Hematopoietic multipotent progenitor cell treated with erythropoietin and hydrocortisone succinate and interleukin-3 and kit ligand, for 4 days (in vitro differentiated cells): ENCODE results near the gene KCTD16.
A peak's percentile ranks its signal among the peaks of the same experiment; 100 is the strongest.

Source experiments
- DNase-seq: peaks from one replicate; pipeline ENCODE4 v3.0.0-alpha.2; 2015

Gene KCTD16

DNA sequence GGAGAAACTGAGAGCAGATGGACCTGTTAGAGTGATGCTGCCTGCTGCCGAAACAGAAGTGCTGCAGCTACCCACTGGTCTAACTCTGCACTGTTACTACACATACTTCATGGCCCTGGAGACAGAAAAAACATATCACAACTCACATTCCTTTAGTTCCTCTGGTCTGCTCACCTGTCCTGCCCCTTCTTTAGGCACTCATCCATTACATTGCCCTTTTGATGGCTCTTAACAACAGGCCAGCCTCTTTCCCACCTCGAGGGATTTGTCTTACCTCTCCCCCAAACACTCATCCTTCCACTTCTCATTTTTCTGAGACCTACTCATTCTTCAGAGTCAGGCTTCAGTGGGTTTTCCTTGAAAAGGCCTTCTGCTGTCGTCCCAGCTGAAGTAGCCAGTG, 49.2 kb downstream of the KCTD16 start:
- no peak for DNase-seq

DNA sequence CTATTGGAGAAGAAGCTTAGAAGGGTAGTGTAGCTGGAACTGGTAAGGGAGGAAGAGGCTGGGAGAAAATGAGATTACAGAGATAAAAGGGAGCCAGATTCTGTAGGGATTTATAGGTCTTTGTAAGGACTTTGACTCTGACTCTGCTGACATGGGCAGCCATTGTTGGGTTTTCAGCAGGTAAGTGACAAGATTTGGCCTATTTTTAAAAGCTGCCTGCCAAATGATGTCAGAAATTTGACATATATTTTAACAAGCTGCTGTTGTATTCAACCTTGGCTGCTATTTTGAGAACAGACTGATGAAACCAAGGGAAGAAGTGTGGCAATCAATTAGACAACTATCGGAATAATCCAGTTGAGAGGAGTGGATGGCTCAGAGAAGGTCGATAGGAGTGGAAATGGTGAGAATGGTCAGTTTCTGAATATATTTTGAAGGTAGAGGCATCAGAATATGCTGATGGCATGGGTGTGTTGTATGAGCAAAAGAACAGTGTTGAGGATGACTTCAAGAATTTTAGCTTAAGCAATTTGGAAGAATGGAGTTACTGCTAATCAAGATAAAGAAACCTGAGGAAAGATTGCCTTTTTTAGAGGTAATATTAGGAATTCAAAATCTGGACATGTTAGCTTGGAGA, 56.8 kb downstream of the KCTD16 start:
- no peak for DNase-seq

DNA sequence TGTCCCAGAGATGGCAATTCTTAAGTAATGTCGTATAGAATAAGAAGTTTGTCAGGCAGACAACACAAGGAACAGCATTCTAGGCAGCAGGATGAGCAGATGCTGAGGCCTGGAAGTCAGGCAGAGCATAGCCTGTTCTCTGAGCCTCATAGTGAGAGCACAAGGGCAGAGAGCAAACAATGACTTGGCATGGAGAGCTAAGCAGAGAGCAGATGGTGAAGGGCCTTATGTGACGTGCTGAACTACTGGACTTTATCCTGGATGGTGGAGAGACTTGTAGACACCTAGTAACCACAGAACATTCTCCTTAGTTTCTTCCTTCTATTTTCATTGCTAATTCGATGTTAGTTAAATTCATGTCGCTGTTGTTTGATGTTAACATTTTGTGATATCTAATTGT, 60.1 kb downstream of the KCTD16 start:
- DNase-seq: no peak

DNA sequence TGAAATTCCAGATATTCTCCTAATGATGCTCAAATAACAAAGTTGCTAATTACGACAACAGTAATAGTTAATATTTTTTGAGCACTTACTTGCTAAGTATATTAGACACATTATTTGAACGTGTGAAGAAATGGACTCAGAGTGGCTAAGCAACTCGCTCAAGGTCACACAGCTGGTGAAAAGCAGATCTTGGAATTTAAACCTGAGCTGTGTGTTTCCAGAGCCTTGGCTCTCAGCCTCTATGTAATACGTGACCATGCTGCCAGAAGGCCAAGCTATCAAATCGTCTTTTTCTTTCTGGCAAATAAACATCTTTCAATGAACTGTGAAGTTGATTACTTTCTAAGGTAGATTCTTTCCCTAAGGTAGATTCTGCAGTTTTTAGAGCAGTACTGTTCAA, 61.6 kb downstream of the KCTD16 start:
- no peak for DNase-seq

DNA sequence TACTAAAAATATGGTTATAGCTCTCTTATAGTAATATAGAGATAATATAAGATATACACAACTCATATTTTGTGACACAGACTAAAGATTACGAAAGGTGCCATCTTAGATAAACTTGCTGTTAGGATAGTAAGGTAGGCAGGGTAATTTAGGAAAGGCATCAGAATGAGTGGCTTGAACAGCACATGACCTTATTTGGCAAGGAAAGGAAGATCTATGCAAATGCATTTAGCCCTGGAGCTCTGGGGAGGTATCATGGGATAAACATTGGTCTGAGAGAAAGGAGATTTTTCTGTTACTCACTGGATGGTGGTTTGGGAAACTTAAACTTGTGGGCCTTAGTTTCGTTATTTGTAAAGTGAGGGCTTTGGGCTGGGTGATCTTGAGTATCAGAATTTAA, 65.8 kb downstream of the KCTD16 start:
- DNase-seq: no peak

DNA sequence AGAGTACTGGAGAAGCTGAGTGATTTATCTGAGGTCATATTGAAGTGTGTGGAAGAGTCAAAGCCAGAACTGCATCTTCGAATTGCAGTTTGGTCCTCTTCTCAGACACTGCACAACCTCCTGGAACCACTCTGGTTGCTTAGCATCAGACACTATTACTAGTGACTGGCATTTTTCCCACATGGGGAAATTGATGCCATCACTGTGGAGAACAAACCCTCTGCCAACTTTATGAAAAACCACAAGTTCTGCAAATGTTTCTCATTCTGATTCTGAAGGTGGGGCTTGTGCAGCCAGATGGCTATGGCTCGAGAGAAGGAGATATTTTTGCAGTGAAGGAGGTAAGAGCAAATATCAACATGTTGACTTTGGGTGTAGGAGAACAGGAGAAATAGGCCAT, 67.2 kb downstream of the KCTD16 start:
- peak; percentile 48 for DNase-seq

DNA sequence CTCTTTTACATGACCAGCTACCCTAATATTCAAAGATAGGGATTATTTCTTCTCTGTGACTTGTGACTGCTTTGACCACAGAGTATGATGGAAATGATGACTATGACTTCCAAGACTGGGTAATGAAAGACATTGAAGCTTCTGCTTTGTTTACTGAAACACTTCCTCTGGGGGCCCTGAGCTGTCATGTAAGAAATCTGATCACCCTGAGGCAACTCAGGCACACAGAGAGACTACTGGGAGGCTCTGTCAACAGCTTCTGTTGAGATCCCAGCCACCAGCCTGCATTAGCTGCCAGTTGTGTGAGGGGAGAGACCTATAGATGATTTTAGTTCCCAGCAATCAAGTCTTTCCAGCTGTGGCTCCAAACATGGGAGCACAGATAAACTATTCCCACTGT, 76.5 kb downstream of the KCTD16 start:
- no peak for DNase-seq

DNA sequence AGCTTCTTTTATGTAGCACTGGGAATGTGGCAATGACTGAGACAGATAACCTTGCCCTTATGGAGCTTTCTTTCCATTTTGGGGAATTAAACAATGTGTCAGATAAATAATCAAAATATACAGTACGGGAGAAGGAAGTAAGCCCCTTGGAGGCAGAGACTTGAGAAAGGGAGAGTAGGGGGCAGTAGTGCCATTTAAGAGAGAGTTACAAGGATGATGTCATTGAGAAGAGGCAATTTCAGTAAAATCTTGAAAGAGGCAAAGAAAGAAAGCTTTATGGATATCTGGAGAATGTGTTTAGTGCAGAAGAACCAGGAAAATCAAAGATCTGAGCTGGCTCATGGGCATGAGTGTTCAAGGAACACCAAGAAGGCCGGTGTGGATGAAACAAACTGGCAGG, 77.3 kb downstream of the KCTD16 start:
- DNase-seq: no peak

DNA sequence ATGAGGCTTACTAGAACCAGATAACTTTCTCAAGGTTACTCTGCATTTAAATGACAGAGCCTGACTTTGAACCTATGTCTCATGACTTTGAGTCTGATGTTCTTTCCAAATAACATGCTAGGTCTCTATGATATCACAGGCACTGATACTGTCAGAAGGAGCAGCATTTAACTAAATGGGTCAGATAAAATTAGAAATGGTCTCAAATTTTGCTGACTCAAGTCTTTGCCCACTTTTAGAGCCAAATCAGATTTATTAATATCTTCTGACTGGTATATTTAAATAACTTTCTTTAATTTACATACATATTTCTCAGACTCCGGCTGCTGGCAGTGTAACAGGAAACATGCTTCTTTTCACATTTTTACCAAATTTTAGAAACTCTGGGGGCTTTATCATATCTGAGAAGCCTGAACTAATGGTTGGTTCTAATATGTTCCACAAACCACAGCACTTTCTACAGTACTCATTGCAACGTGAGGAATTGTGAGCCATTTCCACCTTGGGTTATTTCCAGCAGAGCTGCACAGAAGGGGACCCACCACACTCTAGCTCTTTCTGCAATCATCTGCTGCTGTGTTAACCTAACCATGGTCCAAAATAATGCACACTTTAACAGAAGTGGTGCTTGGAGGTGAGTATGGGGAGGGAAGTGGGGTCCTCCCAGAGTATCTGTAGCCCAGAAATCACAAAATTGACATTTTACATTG, 79.2 kb downstream of the KCTD16 start:
- no peak for DNase-seq

DNA sequence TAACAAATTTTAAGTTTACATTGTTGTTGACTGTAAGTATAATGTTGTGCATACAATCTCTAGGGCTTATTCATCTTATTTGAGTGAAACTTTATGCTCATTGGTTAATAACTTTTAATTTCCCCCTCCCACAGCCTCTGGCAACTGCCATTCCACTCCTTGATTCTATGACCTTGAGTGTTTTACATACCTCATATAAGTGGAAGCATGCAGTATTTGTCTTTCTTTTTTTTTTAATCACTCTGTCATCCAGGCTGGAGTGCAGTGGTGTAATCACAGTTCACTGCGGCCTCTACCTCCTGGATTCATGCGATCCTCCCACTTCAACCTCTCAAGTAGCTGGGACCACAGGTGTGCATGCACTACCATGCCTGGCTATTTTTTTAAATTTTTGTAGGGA, 83.9 kb downstream of the KCTD16 start:
- no peak for DNase-seq

DNA sequence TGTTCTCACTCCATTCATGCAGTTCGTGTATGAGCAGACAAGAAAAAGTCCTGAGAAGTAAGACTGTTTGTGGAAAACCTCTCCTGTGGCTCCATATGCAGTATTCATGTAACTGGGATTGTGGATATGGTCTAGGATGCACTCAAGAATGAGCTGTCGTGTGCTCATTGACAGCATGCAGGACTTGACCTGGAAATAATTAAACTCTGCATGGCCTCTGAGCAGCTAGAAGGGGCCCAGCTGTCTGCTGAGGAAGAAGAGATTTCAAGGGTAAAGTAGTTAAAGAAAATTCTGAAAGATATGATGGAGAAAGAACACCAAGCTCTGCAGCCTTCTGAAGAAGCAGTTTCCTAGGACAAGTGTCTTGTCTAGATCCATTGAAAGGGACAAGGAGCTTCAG, 89.4 kb downstream of the KCTD16 start:
- DNase-seq: no peak

DNA sequence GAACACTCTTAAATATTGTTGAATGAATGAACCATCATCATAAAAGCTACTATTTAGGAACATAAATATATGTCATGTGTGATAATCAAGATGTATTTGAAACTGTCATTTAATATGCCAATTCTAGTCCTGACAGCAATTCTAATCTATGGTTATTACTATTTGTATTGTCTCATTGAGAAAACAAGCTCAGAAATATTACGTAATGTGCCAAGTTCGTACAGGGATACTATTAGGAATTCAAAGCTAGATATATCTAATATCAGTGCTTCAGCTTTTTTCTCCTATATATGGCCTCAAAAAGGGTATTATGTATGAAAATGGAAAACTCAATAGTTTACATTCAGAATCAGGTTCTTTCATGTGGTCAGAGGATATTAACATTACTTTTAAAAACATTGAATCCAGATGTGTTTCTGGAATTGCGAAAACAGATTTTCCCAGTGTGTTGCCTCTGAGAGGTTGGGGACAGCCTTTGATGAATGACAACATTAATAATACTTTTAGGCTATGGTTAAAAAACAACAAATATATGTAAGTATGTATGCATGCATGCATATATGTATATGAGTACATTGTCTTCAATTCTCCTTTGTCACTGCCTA, 95.1 kb downstream of the KCTD16 start:
- DNase-seq: no peak

DNA sequence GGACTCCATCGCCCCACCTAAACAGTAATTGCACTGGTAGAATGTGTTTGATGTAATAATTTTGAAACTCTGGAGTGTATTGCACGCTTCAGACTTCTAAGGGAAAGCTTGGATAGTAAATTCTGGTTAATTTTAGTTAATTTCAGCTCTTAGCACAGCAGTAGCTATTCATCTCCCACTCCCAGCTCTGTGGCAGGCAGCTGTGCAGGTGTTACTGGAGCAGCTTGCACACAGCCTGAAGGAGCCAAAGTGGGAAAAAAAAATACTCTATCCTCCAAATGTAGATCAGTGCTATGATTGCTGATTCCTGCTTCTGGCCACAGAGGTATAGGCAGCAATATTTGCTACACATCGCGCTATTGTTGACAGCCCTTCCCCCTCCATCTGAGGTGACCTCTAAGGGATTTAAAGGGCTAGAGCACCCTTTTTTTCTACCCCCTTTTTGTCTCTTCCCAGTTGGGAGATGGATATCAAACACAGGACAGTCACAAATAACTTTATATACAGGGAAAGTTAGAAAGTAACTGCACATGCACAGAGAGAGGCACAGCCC, 97.4 kb downstream of the KCTD16 start:
- no peak for DNase-seq

DNA sequence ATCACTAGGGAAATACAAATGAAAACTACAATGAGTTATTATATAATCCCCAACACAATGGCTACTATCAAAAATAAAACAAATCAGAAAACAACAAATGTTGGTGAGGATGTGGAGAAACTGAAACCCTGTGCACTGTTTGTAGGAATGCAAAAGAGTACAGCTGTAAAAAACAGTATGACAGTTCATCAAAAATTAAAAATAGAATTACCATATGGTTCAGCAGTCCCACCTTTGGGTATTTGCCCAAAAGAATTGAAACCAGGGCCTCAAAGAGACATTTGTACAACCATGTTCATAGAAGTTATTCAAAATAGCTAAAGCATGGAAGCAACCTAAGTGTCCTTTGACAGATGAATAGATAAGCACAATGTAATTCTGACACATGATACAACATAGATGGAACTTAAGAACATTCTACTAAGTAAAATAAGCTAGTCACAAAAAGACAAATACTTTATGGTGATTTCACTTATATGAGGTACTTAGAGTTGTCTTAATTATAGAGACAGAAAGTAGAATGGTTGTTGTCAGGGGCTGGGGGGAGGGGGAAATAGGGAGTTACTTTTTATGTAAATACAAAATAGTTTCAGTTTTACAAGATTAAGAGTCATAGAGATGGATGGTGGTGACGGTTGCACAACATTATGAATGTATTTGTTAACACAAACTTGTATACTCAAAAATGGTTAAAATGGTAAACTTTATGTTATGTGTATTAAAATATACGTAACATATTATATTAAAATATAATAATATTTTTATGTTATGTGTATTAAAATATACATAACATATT, 102.8 kb downstream of the KCTD16 start:
- DNase-seq: no peak

DNA sequence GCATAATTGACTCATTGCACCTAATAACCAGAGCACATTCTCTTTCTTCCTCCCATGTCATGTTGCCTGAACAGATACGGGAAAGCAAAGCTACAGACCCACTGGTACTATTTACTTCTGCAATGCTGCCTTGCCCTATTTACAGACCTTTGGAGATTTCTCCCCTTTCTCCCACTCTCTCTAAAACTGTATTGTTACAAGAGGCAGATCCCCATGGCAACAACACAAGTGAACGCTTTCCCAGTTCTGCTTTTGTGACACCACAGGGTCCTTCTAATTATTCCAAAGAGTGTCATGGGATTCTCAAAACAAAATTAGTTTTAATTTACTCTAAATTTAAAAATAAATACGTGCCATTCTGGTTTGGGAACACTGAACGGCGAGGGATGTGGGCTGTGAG, 104.7 kb downstream of the KCTD16 start:
- no peak for DNase-seq

DNA sequence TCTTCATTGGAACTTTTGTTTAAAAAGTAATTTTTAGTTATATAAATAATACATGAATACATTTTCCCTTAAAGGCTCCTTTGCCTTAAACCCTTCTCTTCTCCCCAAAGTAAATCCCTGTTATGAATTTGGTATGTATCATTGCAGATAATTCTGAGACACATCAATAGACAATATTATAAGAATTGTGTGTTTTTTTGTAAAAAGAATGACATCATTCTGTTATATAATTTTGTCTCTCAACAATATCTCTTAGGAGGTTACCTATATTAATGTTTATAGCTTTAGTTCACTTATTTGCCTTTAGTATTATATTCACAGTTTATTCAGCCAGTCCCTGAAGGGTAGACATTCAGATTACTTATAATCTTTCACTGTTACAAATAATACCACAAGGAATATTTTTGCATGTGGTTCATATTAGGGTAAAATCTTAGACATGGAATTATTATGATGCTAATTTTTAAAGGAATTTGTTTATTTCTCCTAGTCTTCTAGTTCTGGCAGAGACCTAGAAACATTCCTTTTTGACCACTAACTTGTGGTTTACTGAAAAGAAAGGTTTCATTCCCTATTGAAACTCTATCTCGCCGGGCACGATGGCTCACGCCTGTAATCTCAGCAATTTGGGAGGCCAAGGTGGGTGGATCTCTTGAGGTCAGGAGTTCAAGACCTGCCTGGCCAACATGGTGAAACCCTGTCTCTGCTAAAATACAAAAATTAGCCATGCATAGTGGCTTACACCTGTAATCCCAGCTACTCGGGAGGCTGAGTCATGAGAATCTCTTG, 105.6 kb downstream of the KCTD16 start:
- DNase-seq: no peak

DNA sequence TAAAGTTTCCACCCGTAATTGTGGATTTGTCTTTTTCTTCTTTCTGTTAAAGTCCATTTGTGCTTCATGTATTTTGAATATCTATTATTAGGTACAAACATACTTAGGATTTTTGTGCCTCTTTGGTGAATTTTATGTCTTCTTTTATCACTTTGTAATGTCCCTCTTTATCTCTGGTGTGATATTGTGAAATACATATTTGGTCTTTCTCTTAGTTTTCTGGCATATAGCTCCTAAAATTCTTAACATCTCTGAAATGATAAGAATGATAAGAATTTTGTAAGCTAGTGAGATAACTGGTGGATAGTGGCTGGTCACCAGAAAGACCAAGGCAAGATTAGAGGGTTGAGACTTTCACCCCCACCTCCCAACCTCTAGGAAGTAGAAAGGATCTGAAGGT, 111.1 kb downstream of the KCTD16 start:
- no peak for DNase-seq

DNA sequence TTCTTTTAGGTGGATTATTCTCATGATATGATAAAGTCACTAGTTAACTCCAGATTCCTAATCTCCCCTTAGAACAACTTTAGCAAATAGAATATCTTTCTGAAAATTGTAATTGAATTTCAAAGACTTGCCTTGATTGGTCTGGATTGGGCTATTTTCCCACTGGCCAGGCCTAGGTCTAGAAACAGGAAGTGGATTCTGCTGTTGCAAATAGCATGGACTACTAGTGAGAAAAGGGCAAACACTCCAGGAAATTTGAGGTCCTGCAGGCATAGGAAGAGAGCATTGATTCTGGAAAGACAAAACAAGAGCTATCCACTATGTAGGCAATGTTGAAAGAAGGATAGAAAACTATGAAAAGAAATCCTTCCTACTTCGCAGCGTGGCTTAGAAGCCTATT, 113.4 kb downstream of the KCTD16 start:
- no peak for DNase-seq

DNA sequence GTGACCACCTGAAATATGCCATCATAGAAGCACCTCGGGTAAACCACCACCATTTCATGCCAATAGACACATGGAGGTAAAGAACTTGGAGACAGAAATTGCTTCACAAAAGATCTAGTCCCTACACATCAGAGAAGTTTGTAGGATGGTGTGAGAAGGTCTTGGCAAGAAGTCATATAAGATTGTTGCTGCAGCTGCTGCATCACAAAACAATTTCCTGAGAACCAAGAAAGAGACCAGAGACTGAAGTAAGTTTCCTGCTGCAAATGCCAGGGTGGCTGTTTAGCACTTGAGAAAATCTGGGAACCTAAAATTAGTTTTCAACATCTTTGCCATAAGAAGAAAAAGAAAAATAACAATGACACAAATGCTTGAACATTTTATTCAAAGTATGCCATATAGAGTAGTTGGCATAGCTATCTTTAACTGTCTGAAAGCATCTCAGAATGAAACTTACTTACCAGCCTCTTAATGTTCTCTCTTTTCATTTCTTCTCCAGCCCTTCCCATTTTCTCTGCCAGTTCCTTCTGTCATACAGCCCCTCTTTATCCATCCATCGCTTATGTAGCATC, 114.3 kb downstream of the KCTD16 start:
- DNase-seq: no peak

DNA sequence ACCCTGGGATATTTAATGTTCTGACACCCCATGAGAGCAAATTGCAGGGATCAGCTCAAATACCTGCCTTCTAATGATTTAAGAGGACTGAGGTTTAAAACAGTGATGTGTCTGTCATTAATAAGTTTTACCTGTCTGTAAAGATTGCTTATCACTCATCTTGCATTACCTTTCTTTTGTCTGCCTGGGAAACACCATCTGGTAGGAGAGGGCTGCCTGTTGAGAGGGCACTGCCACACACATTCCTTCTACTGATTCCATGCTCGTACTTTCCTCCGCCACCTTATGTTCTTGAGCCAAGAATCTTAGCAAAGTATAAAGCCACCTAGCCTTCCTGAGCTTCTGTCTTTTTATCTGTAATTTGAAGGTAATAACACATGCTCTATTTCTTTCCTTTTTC, 118.6 kb downstream of the KCTD16 start:
- DNase-seq: no peak

DNA sequence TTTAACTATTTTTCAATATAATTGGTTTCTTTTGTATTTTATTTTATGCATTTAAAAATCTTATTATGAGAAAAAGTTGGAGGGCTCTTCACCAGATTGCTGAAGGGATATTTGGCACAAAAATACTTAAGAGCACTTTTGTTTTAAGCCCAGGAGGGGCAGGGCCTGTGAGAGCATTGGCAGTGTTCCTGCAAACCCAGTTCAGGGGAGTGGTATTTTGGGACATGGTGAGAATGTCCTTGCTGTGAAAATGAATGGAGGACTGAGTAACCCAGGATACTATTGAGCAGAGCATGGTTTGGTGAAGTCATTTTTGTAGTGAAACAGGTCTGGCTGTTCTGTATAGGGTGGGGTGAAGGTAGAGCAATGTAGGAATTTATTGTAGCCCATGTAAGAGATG, 121.4 kb downstream of the KCTD16 start:
- no peak for DNase-seq

DNA sequence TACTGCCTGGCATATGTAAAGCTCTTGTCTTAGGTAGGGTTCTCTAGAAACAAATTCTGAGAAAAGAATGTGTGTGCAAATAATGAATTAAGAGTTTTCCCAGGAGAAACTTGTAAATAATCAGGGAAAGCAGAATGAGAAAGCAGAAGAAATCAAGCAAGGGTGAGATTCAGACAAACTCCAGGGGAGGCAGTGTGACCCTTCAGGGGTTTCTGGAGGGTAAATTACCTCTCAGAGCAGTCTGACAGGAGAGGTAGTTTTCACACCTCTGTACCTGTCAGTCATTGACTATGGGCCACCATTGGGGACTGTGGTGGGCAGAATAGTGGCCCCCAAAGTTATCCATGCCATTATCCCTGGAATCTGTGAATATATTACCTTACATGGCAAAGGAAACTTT, 124.6 kb downstream of the KCTD16 start:
- DNase-seq: no peak
